ENCODE results near the gene PIEZO1. TPM values are rescaled to one million over a fixed set of nuclear protein-coding genes. Genes with fewer than 3 reads are reported as not detected.

Gene PIEZO1
- polyA plus RNA-seq, 1 experiment, result 139 TPM

- TF ChIP-seq, protein P1, sequence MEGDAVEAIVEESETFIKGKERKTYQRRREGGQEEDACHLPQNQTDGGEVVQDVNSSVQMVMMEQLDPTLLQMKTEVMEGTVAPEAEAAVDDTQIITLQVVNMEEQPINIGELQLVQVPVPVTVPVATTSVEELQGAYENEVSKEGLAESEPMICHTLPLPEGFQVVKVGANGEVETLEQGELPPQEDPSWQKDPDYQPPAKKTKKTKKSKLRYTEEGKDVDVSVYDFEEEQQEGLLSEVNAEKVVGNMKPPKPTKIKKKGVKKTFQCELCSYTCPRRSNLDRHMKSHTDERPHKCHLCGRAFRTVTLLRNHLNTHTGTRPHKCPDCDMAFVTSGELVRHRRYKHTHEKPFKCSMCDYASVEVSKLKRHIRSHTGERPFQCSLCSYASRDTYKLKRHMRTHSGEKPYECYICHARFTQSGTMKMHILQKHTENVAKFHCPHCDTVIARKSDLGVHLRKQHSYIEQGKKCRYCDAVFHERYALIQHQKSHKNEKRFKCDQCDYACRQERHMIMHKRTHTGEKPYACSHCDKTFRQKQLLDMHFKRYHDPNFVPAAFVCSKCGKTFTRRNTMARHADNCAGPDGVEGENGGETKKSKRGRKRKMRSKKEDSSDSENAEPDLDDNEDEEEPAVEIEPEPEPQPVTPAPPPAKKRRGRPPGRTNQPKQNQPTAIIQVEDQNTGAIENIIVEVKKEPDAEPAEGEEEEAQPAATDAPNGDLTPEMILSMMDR (IDR thresholded peaks at IDR 0.05; ENCODE audit: insufficient read depth, low read depth, low read length), result no peak
- CTCF ChIA-PET, result no interaction called here
Measured at GRCh38 chr16:88699180-88699579, 85.8 kb downstream of the PIEZO1 start.

GRCh38 chr16:88698646-88699045, 86.4 kb downstream of the PIEZO1 start:
- Histone ChIP-seq H3K4me3 (ENCODE audit: low read depth, low read length) (no peak overlapping the region), H3K36me3 (ENCODE audit: control insufficient read depth, insufficient read depth, low read length) (peaks cover 18% of the 10 kb centered on the region), H3K27me3 (ENCODE audit: control insufficient read depth, insufficient read depth, low read length) (no peaks in the 10 kb centered on the region)
- TF ChIP-seq, protein P1 (IDR thresholded peaks at IDR 0.05; ENCODE audit: insufficient read depth, low read depth, low read length), result no peak
- ChIA-PET CTCF (no interaction called here), POLR2A (no interaction called here)
- no peak for DNase-seq (ENCODE audit: low read depth)

More at GRCh38 chr16:88699180-88699579, 85.8 kb downstream of the PIEZO1 start:
- H3K27me3 ChIP-seq (ENCODE audit: control insufficient read depth, insufficient read depth, low read length), result no peaks in the 10 kb centered on the region
- DNase-seq (ENCODE audit: low read depth), result no peak
- H3K4me3 ChIP-seq (ENCODE audit: low read depth, low read length), result no peak overlapping the region
- POLR2A ChIA-PET, result no interaction called here
- H3K36me3 ChIP-seq (ENCODE audit: control insufficient read depth, insufficient read depth, low read length), result peaks cover 18% of the 10 kb centered on the region

DNA sequence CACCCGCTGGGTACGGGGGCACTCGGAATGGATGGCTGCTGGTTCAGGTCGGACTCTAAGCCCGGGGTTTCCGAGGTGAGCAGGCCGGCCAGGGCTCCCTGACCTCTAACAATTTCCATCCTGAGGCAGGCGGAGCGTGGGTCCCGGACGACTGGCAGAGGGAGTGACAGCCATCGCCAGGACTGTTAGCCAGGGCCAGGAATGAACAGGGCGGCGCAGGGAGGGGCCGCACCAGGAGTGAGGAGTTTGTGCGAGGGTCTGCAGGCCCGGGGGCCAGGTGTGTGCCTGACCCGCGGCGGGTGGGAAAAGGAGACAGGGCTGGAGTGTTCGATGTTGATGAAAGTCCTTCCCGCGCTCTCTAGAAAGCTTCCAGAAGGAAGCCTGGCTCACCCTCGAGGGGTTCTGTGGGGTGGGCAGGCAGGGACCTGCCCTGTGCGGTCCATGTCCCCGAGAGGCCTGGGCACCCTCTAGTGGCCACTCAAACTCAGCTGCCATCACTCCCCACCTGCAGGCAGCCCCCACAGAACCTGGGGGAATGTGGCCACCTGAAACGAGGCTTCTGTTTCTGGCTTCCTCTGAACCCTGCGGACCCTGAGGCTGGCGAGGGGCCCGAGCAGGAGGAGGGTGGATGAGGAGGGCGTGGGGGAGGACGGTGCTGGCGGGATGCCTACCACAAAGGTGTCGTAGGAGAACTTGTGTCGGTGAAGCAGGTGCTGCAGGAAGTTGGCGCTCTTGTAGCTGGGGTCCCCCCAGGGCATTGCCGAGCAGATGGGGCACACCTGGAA, 87.0 kb downstream of the PIEZO1 start:
- TF ChIP-seq, protein P1 (IDR thresholded peaks at IDR 0.05; ENCODE audit: insufficient read depth, low read depth, low read length), result peak; percentile 31; the same call in 1 of the 2 replicates

DNA sequence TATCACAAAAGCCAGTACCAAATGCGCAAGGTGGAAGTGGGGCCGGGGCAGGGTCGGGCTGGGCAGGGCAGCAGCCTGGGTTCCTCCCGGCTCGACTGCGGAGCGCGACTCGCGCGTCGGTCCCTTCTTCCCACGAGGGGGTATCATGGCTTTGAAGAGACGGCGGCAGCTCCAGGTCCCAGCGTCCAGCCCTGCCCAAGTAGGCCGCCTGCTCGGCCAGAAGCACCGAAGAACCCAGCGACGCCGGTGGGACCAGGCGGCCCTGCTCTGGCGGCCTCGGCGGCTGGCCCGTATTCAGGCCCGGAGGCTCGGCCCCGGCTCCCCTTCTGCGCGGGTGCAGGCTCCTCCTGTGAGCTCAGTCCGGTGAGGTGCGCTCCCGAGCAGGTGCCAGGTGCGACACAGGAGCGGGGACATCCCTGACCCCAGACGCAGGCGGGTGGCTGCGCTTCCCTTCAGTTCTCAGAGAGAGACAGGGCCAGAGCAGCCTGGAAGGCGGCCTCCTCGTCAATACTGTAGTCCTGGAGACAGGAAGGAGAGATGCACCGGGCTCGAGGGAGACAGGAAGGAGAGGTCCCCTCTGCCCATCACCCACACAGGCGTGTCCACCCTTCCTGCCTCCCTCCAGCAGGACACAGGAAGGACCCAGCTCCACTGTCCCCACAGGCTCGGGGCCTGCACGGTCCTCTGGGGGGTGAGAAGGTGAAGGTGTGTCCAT, 87.7 kb downstream of the PIEZO1 start:
- no peaks in the 10 kb centered on the region for H3K27me3 ChIP-seq (ENCODE audit: control insufficient read depth, insufficient read depth, low read length)
- ChIA-PET POLR2A (no interaction called here), CTCF (interaction anchor here (1.5 kb wide), 1 partner anchor 12 kb away, joined by 4 read pairs; no protein-coding TSS in a partner anchor)
- H3K36me3 ChIP-seq (ENCODE audit: control insufficient read depth, insufficient read depth, low read length), result peaks cover 18% of the 10 kb centered on the region
- DNase-seq (ENCODE audit: low read depth), result no peak
- TF ChIP-seq, protein P1 (IDR thresholded peaks at IDR 0.05; ENCODE audit: insufficient read depth, low read depth, low read length), result no peak
- H3K4me3 ChIP-seq (ENCODE audit: low read depth, low read length), result no peak overlapping the region

More for the DNA sequence above, 87.0 kb downstream of the PIEZO1 start:
- Histone ChIP-seq H3K27me3 (ENCODE audit: control insufficient read depth, insufficient read depth, low read length) (no peaks in the 10 kb centered on the region), H3K36me3 (ENCODE audit: control insufficient read depth, insufficient read depth, low read length) (peaks cover 18% of the 10 kb centered on the region), H3K4me3 (ENCODE audit: low read depth, low read length) (no peak overlapping the region)
- ChIA-PET CTCF (no interaction called here), POLR2A (no interaction called here)
- no peak for DNase-seq (ENCODE audit: low read depth)

- POLR2A ChIA-PET, result no interaction called here
- Histone ChIP-seq H3K27me3 (ENCODE audit: control insufficient read depth, insufficient read depth, low read length) (no peaks in the 10 kb centered on the region), H3K4me3 (ENCODE audit: low read depth, low read length) (no peak overlapping the region), H3K36me3 (ENCODE audit: control insufficient read depth, insufficient read depth, low read length) (peaks cover 18% of the 10 kb centered on the region)
- TF ChIP-seq, protein P1 (IDR thresholded peaks at IDR 0.05; ENCODE audit: insufficient read depth, low read depth, low read length), result no peak
- DNase-seq (ENCODE audit: low read depth), result no peak
- CTCF ChIA-PET, result interaction anchor here (1.5 kb wide), 1 partner anchor 11 kb away, joined by 4 read pairs; no protein-coding TSS in a partner anchor
Measured at GRCh38 chr16:88696441-88696840, 88.6 kb downstream of the PIEZO1 start.

All from BJ (cell line).